ENCODE measurements around the gene SNTG2.

SNTG2 gene

GRCh38 chr2:1134629-1135028 lies 184.0 kb downstream of the SNTG2 start:
- H3K36me3 ChIP-seq (ENCODE audit: low read depth), result no peaks in the 10 kb centered on the region
- no peak overlapping the region for H3K27ac ChIP-seq (ENCODE audit: poor library complexity, severe bottlenecking)
- H3K27me3 ChIP-seq (ENCODE audit: insufficient read depth, poor library complexity, severe bottlenecking), result peaks cover 5% of the 10 kb centered on the region
- TF ChIP-seq, protein P1, sequence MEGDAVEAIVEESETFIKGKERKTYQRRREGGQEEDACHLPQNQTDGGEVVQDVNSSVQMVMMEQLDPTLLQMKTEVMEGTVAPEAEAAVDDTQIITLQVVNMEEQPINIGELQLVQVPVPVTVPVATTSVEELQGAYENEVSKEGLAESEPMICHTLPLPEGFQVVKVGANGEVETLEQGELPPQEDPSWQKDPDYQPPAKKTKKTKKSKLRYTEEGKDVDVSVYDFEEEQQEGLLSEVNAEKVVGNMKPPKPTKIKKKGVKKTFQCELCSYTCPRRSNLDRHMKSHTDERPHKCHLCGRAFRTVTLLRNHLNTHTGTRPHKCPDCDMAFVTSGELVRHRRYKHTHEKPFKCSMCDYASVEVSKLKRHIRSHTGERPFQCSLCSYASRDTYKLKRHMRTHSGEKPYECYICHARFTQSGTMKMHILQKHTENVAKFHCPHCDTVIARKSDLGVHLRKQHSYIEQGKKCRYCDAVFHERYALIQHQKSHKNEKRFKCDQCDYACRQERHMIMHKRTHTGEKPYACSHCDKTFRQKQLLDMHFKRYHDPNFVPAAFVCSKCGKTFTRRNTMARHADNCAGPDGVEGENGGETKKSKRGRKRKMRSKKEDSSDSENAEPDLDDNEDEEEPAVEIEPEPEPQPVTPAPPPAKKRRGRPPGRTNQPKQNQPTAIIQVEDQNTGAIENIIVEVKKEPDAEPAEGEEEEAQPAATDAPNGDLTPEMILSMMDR (IDR thresholded peaks at IDR 0.05; ENCODE audit: poor library complexity, severe bottlenecking), result no peak
- ATAC-seq (ENCODE audit: low read depth) (no peak), DNase-seq (ENCODE audit: low spot score) (no peak)
- no peaks in the 10 kb centered on the region for H3K9me3 ChIP-seq (ENCODE audit: severe bottlenecking)
- no peak overlapping the region for H3K4me3 ChIP-seq (ENCODE audit: severe bottlenecking)
- no peaks in the 10 kb centered on the region for H3K4me1 ChIP-seq (ENCODE audit: insufficient read depth, poor library complexity, severe bottlenecking)

DNA sequence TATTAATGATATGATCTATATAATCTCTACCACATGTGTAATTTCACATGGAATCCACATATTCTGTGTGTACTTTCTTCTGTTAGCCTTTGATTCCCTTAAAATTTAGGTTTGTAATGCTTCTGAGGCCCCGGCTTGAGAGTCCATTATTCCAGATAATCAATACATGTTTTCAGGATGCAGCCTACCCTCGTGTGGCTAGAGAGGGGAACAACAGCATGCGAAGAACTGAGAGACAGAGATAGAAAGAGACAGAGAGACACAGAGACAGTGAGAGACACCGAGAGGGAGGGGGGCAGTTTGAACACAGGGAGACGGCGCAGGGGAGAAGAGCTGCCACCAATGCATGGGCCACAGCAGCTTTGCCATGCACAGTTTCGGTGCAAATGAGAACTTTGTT lies 185.4 kb downstream of the SNTG2 start:
- TF ChIP-seq, protein P1 (IDR thresholded peaks at IDR 0.05; ENCODE audit: poor library complexity, severe bottlenecking), result peak; percentile 54
- Histone ChIP-seq H3K4me3 (ENCODE audit: severe bottlenecking) (no peak overlapping the region), H3K9me3 (ENCODE audit: severe bottlenecking) (no peaks in the 10 kb centered on the region), H3K27me3 (ENCODE audit: insufficient read depth, poor library complexity, severe bottlenecking) (peaks cover 5% of the 10 kb centered on the region), H3K4me1 (ENCODE audit: insufficient read depth, poor library complexity, severe bottlenecking) (no peaks in the 10 kb centered on the region), H3K36me3 (ENCODE audit: low read depth) (no peaks in the 10 kb centered on the region), H3K27ac (ENCODE audit: poor library complexity, severe bottlenecking) (no peak overlapping the region)
- ATAC-seq (ENCODE audit: low read depth) (no peak), DNase-seq (ENCODE audit: low spot score) (no peak)

- ATAC-seq (ENCODE audit: low read depth) (no peak), DNase-seq (ENCODE audit: low spot score) (no peak)
- Histone ChIP-seq H3K27me3 (ENCODE audit: insufficient read depth, poor library complexity, severe bottlenecking) (peaks cover 5% of the 10 kb centered on the region), H3K4me3 (ENCODE audit: severe bottlenecking) (no peak overlapping the region), H3K27ac (ENCODE audit: poor library complexity, severe bottlenecking) (no peak overlapping the region), H3K9me3 (ENCODE audit: severe bottlenecking) (no peaks in the 10 kb centered on the region), H3K36me3 (ENCODE audit: low read depth) (no peaks in the 10 kb centered on the region), H3K4me1 (ENCODE audit: insufficient read depth, poor library complexity, severe bottlenecking) (no peaks in the 10 kb centered on the region)
- TF ChIP-seq, protein P1 (IDR thresholded peaks at IDR 0.05; ENCODE audit: poor library complexity, severe bottlenecking), result no peak
Measured at GRCh38 chr2:1136846-1137245, 186.2 kb downstream of the SNTG2 start.

GRCh38 chr2:1137264-1137663 lies 186.6 kb downstream of the SNTG2 start:
- Histone ChIP-seq H3K36me3 (ENCODE audit: low read depth) (no peaks in the 10 kb centered on the region), H3K27ac (ENCODE audit: poor library complexity, severe bottlenecking) (no peak overlapping the region), H3K4me1 (ENCODE audit: insufficient read depth, poor library complexity, severe bottlenecking) (no peaks in the 10 kb centered on the region), H3K4me3 (ENCODE audit: severe bottlenecking) (no peak overlapping the region), H3K9me3 (ENCODE audit: severe bottlenecking) (no peaks in the 10 kb centered on the region), H3K27me3 (ENCODE audit: insufficient read depth, poor library complexity, severe bottlenecking) (peaks cover 5% of the 10 kb centered on the region)
- DNase-seq (ENCODE audit: low spot score) (no peak), ATAC-seq (ENCODE audit: low read depth) (no peak)
- TF ChIP-seq, protein P1 (IDR thresholded peaks at IDR 0.05; ENCODE audit: poor library complexity, severe bottlenecking), result no peak

- H3K27ac ChIP-seq (ENCODE audit: poor library complexity, severe bottlenecking), result no peak overlapping the region
- peaks cover 5% of the 10 kb centered on the region for H3K27me3 ChIP-seq (ENCODE audit: insufficient read depth, poor library complexity, severe bottlenecking)
- H3K36me3 ChIP-seq (ENCODE audit: low read depth), result no peaks in the 10 kb centered on the region
- H3K9me3 ChIP-seq (ENCODE audit: severe bottlenecking), result no peaks in the 10 kb centered on the region
- no peak for ATAC-seq (ENCODE audit: low read depth)
- H3K4me1 ChIP-seq (ENCODE audit: insufficient read depth, poor library complexity, severe bottlenecking), result no peaks in the 10 kb centered on the region
- DNase-seq (ENCODE audit: low spot score), result no peak
- no peak overlapping the region for H3K4me3 ChIP-seq (ENCODE audit: severe bottlenecking)
- TF ChIP-seq, protein P1 (IDR thresholded peaks at IDR 0.05; ENCODE audit: poor library complexity, severe bottlenecking), result no peak
Measured at GRCh38 chr2:1137913-1138391, 187.3 kb downstream of the SNTG2 start.
